Motor neuron (in vitro differentiated cells): ENCODE data around the gene NUAK1. TPM values are rescaled to one million over a fixed set of nuclear protein-coding genes. Genes with fewer than 3 reads are reported as not detected.

Source experiments
- ATAC-seq, 8 experiments: fragments of 200-7000 bp; cut with Tn5 transposase; replicated peaks in 6 of 8; 2 replicates each; pipeline ENCODE4 v1.8.0; 2021; ENCODE audit warnings: mild to moderate bottlenecking in 8 of 8, moderate library complexity in 8 of 8
- H3K27ac ChIP-seq, 2 donors: fragments of 250-450 bp; sonication (Bioruptor Pico); 2 replicates each; pipeline ENCODE4 v1.9.0; 2021; ENCODE audit warnings: antibody characterized with exemption in 2 of 2, mild to moderate bottlenecking in 2 of 2, moderate library complexity in 1 of 2
- H3K4me1 ChIP-seq, 2 donors: fragments of 250-450 bp; sonication (Bioruptor Pico); replicated peaks in 1 of 2; 2 replicates each; pipeline ENCODE4 v1.6.1; 2021; ENCODE audit warnings: antibody characterized with exemption in 2 of 2, mild to moderate bottlenecking in 2 of 2, moderate library complexity in 1 of 2
- H3K4me3 ChIP-seq, 5 donors: fragments of 250-450 bp; sonication (Bioruptor Pico); 2 replicates each; pipeline ENCODE4 v1.9.0; 2021; ENCODE audit warnings: antibody characterized with exemption in 5 of 5, mild to moderate bottlenecking in 5 of 5, moderate library complexity in 4 of 5
- WGBS, 10 experiments: fragments of 450-650 bp; shearing (Covaris generic); methylation state at CpG; one replicate each; pipeline ENCODE4 v1.0.0; 2022; 5-methylcytosine and 5-hydroxymethylcytosine counted together
- in situ Hi-C, 9 experiments: fragments of 400-800 bp; cut with MboI; loops; one replicate each; pipeline ENCODE4 v1.15.0; 2021; ENCODE audit warnings: low sequenced_read_pairs in 9 of 9, low pct_unique_long_range_greater_than_20kb in 2 of 9; ENCODE audit not compliant: unreplicated experiment in 9 of 9
- total RNA-seq, 8 experiments: library from RNA; unstranded; fragments of 300-600 nt; gene quantifications; 2 replicates each; pipeline versions ENCODE4 v1.2.3 to v1.2.4, GENCODE V29; 2022

The NUAK1 gene
- total RNA-seq: 10 to 100 TPM in 5 of 8 experiments, 1 to 10 TPM in 3; 2.2 to 46.6 (median 13.4) TPM

DNA sequence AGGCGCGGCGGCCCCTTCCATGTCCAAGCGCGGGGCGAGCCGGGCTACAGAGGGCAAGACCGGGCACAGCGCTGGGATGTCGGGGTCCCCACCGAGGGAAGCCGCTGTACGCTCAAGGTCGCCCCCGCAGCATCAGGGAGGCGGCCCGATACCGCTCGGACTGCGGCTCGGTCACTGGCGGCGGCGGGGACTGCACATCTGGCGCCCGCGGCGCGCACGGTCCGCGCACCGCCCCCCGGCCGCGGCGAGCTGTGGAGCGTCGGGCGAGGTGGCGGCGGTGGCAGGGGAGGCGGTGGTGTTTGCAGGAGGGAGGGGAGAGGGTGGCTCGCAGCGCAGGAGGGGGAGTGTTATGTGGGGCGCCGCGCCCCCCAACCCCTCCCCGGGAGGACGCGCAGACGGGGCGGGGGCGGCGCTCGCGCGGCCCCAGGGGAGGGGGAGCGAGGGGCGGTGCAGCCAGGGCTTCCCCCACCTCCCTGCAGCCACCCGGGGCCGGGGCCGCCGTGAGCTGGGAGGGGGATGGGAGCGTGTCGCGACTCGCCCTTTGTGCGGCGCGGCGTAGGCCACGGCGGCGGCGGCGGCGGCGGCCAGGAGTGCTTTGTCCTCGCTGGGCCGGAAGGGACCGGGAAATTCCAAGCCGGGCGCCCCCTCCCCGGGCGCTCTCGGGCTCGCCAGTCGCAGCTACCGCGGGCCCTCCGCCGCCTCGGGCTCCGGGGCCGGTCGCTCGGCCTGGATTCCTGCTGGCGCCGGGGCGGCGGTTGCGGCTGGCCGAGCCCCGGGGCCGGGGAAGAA, at the start of gene NUAK1:
NUAK1 (minus strand) TSS at position 322 of the 789 bp plus-strand sequence; CDS start at position 21, 301 bp downstream.
- in situ Hi-C loops: loop anchor here in 7 of 9 experiments (10.0 to 25.0 kb wide), 4 partner anchors 427 to 727 kb away; no protein-coding TSS in a partner anchor
- Histone ChIP-seq H3K27ac (peak within 1 kb of the TSS; percentile 99), H3K4me1 (peaks cover 37 to 43% of the 10 kb centered on the region in 2 donors), H3K4me3 (peak within 1 kb of the TSS; percentile 77 to 89 (median 81))
- WGBS, 10 experiments: no CpG with 5 or more reads among the region's 106 CpGs
- ATAC-seq: peak; percentile 51 to 87 (median 81)

DNA sequence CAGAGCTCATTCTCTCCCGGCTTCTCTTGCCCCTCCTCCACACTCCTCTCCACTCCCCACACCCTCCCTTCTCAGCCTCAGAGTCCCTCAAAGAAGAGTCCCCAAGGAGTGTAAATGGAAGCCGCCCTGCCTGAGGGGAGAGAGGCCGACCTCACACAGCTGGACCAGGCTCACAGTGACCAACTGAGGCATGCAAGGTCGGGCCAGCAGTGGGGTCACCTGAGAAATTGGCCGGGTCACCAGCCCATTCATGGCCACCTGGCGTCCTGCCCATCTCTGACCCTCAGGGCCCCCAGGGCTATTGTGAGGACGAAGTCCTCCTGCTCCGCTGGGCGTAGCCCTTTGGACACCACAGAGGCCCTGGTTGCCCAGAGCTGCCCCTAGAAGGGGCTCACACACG, 49.5 kb upstream of the NUAK1 start:
- H3K4me3 ChIP-seq: no peak overlapping the region
- 0% methylated on average over 1 of the region's 10 CpGs; no CpG with 5 or more reads in 8 of the 10 experiments for WGBS, 10 experiments
- in situ Hi-C loops: no loop called here
- ATAC-seq: peak in 2 of 8 experiments; percentile 49 to 81
- H3K4me1 ChIP-seq: peaks cover 4 to 8% of the 10 kb centered on the region in 2 donors
- H3K27ac ChIP-seq: no peak overlapping the region

DNA sequence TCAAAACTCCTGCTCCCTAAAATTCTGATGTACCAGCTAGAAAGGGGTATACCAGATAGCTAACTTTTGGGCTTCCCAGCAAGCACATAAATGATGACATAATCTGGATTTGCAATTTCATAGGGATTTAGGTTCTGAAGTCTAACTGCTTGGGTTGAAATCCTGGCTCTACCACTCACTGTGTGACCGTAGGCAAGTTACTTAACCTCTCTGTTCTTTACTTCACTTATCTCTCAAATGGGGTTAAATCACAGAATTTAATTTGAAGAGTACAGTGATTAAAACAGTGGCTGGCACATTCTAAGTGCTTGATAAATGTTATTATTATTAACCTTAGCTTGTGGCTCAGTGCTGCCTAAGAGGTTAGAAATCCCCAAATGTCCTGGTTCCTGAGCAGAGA, 49.1 kb upstream of the NUAK1 start:
- WGBS, 10 experiments: 88 to 100% (median 100%) methylated on average over 1 of the region's 1 CpG; no CpG with 5 or more reads in 5 of the 10 experiments
- H3K27ac ChIP-seq: no peak overlapping the region
- H3K4me1 ChIP-seq: peaks cover 4 to 8% of the 10 kb centered on the region in 2 donors
- no peak overlapping the region for H3K4me3 ChIP-seq
- in situ Hi-C loops: no loop called here
- ATAC-seq: no peak

DNA sequence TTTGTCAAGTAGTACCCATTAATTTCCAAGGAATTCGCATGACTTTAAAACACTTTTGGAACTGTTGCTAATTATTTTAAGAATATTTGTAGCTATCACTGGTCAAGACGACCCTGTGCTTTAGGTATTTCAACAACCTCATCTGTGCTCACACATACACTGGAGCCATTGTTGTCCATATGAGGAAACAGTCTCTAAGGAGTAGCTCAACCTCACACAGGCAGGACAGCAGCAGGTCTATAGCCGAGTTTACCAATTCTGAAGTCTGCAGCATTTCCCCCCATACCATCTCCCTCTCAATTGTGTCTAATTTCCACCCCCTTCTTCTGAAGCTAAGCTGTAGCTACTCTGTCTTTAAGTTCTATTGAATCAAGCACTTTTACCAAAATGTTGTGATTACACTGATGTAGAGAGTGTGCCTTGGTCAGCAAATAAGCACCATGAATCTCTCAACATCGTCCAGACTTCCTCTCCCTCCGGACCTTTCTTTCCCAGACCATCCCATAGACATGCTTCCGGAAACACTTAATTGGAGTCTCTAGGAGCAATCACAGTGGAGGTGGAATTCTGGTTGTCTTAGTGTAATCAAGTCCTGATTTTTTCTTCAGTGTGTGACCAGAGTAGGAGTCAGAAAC, 48.5 kb upstream of the NUAK1 start:
- ATAC-seq: peak in 1 of 8 experiments; percentile 39
- H3K27ac ChIP-seq: no peak overlapping the region
- H3K4me1 ChIP-seq: peaks cover 4 to 8% of the 10 kb centered on the region in 2 donors
- in situ Hi-C loops: no loop called here
- WGBS, 10 experiments: 8 to 80% (median 61%) methylated on average over 2 to 6 of the region's 6 CpGs
- no peak overlapping the region for H3K4me3 ChIP-seq

DNA sequence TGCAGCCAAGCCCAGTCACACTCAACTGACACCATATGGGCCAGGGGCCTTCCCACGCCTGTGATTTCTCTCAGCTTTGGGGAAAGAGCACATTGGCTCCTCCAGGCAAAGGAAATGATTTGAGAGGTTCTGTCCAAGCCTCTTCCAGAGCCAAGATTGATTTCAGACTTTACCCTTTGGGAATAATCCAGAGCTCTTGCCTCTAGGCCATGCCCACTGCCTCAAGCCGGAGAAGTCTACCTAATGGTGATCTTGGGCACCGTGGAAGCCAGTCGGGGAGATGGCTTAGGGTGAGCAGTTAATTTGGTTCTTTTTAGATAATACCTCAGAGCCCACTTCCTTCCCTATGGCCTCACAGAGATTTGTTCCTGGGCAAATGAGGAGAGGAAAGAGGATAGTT, 45.0 kb upstream of the NUAK1 start:
- WGBS, 10 experiments: 20 to 100% (median 92%) methylated on average over 1 to 3 of the region's 4 CpGs; no CpG with 5 or more reads in 2 of the 10 experiments
- H3K4me3 ChIP-seq: no peak overlapping the region
- ATAC-seq: no peak
- in situ Hi-C loops: no loop called here
- no peak overlapping the region for H3K27ac ChIP-seq
- H3K4me1 ChIP-seq: peaks cover 11 to 12% of the 10 kb centered on the region in 2 donors

DNA sequence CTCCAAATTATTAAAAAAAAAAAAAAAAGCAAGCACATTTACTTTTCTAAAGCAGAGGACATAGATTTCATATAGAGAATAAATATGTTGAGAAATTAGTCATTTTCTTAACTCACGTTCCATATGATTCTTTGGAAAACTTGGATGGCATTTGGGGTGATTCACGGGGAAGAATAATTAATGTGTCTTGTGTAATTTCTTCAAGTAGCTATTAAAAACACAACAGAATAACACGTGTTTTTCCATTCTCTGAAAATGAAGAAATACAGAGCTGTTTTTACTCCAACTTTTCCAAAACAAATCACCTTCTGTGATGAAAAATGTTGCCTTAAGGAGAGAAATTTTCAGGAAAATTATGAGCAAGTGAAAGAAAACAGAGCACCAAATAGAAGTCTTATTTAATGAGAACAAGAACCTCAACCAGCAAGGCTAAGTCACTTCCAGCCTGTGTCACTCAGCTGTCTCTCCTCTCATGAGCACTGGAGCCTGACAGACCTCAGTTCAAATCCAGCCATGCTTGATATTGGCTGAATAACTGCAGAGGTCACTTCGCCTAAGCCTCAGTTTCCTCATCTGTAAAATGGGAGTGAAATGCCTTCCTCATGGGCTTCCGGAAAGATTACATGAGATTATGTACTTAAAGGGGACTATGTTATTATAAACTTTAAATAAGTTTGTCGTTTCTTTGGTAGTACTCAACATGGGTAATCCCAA, 42.8 kb upstream of the NUAK1 start:
- whole genome bisulfite sequencing, 10 experiments: 8 to 100% (median 88%) methylated on average over 2 to 6 of the region's 6 CpGs
- no peak overlapping the region for H3K4me3 ChIP-seq
- peaks cover 5 to 12% of the 10 kb centered on the region in 2 donors for H3K4me1 ChIP-seq
- in situ Hi-C loops: no loop called here
- ATAC-seq: no peak
- no peak overlapping the region for H3K27ac ChIP-seq

DNA sequence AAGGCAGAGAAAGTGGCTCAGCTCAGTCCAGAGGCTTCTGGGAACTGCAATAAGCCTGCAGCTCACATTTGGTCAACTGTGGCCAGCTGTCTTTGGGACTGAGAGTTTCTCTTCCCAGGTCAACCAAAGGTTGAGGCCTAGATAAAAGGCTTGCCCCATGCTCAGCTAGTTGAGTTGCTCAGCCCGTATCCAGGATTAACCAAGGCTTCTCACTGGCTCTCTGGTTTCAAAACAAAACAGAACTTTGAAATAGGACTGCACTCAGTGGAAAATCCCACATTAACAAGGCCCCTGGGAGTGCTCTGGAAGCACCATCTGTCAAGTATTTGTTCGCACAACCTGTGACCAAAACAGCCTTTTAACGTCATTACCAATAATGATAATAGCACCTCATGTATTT, 40.3 kb upstream of the NUAK1 start:
- in situ Hi-C loops: no loop called here
- WGBS, 10 experiments: 0 to 52% (median 11%) methylated on average over 1 to 3 of the region's 3 CpGs; no CpG with 5 or more reads in 3 of the 10 experiments
- peak in 4 of 8 experiments; percentile 19 to 40 (median 30) for ATAC-seq
- Histone ChIP-seq H3K4me3 (no peak overlapping the region), H3K4me1 (peaks cover 5 to 17% of the 10 kb centered on the region in 2 donors), H3K27ac (no peak overlapping the region)

DNA sequence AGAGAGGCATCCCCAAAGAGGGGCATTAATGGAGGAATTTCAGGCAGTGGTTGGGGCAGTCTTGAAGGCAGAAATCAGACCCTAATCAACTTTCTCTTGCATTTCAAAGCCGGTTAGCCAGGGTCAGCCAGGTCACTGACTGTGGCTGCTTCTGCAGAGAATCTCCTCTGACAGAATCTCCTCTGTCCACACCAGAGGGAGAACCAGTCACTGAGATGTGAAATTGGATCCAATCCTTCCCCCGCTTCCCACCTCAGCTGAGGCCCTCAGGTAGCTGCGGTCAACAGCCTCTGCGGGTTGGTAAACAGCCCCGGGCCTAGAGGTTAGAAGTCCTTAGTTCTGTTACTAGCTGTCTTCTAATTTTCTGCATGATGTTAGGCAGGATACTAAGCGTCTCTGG, 39.8 kb upstream of the NUAK1 start:
- in situ Hi-C loops: no loop called here
- Histone ChIP-seq H3K4me1 (peaks cover 5 to 17% of the 10 kb centered on the region in 2 donors), H3K27ac (no peak overlapping the region), H3K4me3 (no peak overlapping the region)
- WGBS, 10 experiments: 46 to 80% (median 67%) methylated on average over 2 to 6 of the region's 6 CpGs; no CpG with 5 or more reads in 5 of the 10 experiments
- no peak for ATAC-seq

DNA sequence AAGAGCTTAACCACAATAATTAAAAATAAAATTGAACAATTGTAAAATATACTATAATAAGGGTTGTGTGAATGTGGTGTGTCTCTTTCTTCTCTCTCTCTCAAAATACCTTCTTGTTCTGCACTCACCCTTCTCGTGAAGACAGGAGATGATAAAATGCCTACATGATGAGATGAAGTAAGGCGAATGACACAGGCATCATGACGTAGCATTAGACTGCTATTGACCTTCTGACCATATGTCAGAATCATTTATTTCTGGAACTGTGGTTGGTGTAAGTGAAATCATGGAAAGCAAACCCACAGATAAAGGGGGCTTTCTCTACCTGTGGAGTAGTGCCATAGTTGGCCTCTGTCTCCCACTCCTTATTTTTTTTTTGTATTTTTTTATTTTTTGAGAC, 37.8 kb upstream of the NUAK1 start:
- WGBS, 10 experiments: 0 to 86% (median 73%) methylated on average over 1 to 3 of the region's 3 CpGs; no CpG with 5 or more reads in 3 of the 10 experiments
- Histone ChIP-seq H3K4me1 (peaks cover 5 to 17% of the 10 kb centered on the region in 2 donors), H3K27ac (no peak overlapping the region), H3K4me3 (no peak overlapping the region)
- in situ Hi-C loops: no loop called here
- peak in 5 of 8 experiments; percentile 50 to 81 (median 57) for ATAC-seq

DNA sequence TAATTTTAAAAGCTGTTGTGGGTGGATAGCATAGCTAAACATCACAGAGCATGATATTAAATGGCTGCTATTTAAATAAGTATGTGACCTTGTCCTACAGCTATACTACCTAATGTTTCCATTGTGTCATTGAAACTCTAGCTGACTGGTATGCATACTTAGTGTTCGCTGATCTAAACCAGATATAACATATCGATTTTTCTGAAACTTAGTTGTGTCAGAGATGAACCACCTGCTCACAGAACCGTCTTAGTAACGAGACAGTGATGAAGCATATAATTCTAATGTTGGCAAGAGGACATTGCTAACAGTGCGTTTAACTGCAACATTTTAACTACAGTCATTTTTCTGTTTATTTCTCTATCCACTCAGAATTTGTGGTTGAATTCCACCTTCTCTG, 36.1 kb upstream of the NUAK1 start:
- no peak overlapping the region for H3K27ac ChIP-seq
- peaks cover 5 to 17% of the 10 kb centered on the region in 2 donors for H3K4me1 ChIP-seq
- no peak overlapping the region for H3K4me3 ChIP-seq
- ATAC-seq: no peak
- in situ Hi-C loops: no loop called here
- 53 to 100% (median 88%) methylated on average over 2 to 5 of the region's 5 CpGs; no CpG with 5 or more reads in 1 of the 10 experiments for WGBS, 10 experiments

DNA sequence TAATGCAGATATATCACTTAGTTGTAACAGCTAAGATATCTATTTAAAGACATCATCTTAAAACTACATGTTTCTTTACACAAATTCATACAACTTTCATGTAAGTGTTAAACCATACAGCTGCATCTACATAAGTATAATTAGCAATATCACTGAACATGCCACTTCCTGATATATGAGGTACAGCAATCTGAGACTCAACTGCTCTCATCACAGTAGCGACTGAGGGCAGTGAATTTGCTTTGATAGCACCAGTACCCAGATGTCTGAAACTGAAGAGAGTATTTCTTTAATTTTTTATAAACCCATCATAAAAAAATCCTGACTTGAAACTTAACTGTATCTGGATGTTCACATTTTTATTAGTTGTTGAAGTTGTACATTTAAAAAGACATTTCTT, 34.7 kb upstream of the NUAK1 start:
- H3K4me1 ChIP-seq: peaks cover 0 to 6% of the 10 kb centered on the region in 2 donors
- H3K4me3 ChIP-seq: no peak overlapping the region
- 17 to 100% (median 77%) methylated on average over 1 of the region's 1 CpG; no CpG with 5 or more reads in 4 of the 10 experiments for WGBS, 10 experiments
- H3K27ac ChIP-seq: no peak overlapping the region
- in situ Hi-C loops: no loop called here
- ATAC-seq: no peak

DNA sequence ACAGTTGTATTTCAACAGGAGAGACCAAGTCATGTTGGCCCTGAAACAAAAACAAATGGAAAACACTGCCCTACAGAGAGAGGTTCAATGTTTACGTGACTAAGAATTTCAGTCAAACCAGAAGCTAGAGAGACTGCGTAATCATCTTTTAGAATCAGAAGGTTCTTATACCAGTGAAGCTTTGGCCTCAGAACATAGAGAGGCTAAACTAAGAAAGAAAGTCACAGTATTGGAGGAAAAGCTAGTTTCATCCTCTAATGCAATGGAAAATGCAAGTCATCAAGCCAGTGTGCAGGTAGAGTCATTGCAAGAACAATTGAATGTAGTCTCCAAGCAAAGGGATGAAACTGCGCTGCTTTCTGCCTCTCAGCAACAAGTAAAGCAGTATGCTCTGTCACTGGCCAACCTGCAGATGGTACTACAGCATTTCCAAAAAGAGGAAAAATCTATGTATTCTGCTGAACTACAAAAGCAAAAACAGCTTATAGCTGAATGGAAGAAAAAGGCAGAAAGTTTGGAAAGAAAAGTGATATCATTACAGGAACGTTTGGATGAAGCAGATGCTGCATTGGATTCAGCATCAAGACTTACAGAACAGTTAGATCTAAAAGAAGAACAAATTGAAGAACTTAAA, 32.5 kb upstream of the NUAK1 start:
- no peak overlapping the region for H3K4me3 ChIP-seq
- in situ Hi-C loops: no loop called here
- 43 to 93% (median 81%) methylated on average over 3 to 4 of the region's 4 CpGs for WGBS, 10 experiments
- no peak overlapping the region for H3K27ac ChIP-seq
- peaks cover 0 to 3% of the 10 kb centered on the region in 2 donors for H3K4me1 ChIP-seq
- no peak for ATAC-seq
